Gastroesophageal sphincter (tissue), 3 donors: ENCODE results near the gene MYBPH.

Source experiments
- POLR2AphosphoS5 ChIP-seq: sonication (generic); formaldehyde crosslinking; IDR thresholded peaks from one replicate; pipeline ENCODE4 v1.6.1; 2017; ENCODE audit warnings: antibody characterized with exemption
- TF ChIP-seq, protein P1 (sequence below), 4 experiments: fragments of 200-600 bp in 2 of 4; fragments of 450-650 bp in 2 of 4; sonication (generic) in 1 of 4; IDR thresholded peaks; one replicate each; pipeline ENCODE4 v1.5.1; 2017 to 2019; ENCODE audit warnings: antibody characterized with exemption in 4 of 4, mild to moderate bottlenecking in 2 of 4, moderate library complexity in 2 of 4

DNA sequence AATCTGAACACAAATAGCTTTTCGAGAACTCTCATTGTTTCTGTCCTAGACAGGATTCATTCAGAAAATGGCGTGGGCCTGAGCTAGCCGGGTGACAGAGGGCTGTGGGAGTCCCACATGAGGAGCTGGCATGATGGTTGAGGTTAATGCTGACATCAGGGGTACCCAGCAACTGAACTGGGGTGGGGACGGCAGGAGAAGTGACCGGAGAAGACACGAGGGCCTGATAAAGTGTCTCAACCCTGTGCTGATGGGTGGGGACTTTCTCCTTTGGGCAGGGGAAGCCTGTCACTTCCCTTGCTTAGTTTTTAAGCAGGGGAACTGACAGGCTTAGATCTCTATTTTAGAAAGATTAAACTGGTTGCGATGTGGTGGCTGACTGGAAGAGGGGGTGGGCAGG lies 39.2 kb upstream of the MYBPH start:
- TF ChIP-seq POLR2AphosphoS5 = no peak
- TF ChIP-seq, protein P1, sequence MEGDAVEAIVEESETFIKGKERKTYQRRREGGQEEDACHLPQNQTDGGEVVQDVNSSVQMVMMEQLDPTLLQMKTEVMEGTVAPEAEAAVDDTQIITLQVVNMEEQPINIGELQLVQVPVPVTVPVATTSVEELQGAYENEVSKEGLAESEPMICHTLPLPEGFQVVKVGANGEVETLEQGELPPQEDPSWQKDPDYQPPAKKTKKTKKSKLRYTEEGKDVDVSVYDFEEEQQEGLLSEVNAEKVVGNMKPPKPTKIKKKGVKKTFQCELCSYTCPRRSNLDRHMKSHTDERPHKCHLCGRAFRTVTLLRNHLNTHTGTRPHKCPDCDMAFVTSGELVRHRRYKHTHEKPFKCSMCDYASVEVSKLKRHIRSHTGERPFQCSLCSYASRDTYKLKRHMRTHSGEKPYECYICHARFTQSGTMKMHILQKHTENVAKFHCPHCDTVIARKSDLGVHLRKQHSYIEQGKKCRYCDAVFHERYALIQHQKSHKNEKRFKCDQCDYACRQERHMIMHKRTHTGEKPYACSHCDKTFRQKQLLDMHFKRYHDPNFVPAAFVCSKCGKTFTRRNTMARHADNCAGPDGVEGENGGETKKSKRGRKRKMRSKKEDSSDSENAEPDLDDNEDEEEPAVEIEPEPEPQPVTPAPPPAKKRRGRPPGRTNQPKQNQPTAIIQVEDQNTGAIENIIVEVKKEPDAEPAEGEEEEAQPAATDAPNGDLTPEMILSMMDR (IDR thresholded peaks at IDR 0.05) = no peak
